ENCODE measurements around the gene ELL. TPM values are rescaled to one million over a fixed set of nuclear protein-coding genes. Genes with fewer than 3 reads are reported as not detected.

Gene ELL
- total RNA-seq, 1 experiment from 2014 or later: 22.9 TPM

- Histone ChIP-seq H3K36me3 (ENCODE audit: control insufficient read depth in 1 of 2, insufficient read depth in 2 of 2, low read length in 2 of 2) (no peaks in the 10 kb centered on the region), H3K9me2 (ENCODE audit: insufficient read depth) (no peaks in the 10 kb centered on the region), H3K9me3 (ENCODE audit: control insufficient read depth in 1 of 2, insufficient read depth in 1 of 2, low read depth in 1 of 2, low read length in 2 of 2) (no peaks in the 10 kb centered on the region), H3K79me2 (ENCODE audit: insufficient read depth, low read length) (no peaks in the 10 kb centered on the region), H3K4me2 (ENCODE audit: low read length) (no peak overlapping the region), H2AFZ (ENCODE audit: low read depth, low read length, poor library complexity, severe bottlenecking) (no peak overlapping the region), H3K27ac (ENCODE audit: low read depth, low read length) (no peak overlapping the region), H3K4me1 (ENCODE audit: control insufficient read depth in 1 of 2, insufficient read depth in 2 of 2, low read length in 2 of 2) (peaks cover 40 to 72% of the 10 kb centered on the region in 2 experiments), H4K20me1 (ENCODE audit: insufficient read depth) (no peaks in the 10 kb centered on the region), H3K9ac (ENCODE audit: low read length) (no peak overlapping the region), H3K27me3 (ENCODE audit: insufficient read depth, low read length) (no peaks in the 10 kb centered on the region), H3K4me3 (replicated peaks in 1 of 2; ENCODE audit: low read depth in 1 of 2, low read length in 2 of 2) (no peak overlapping the region)
- POLR2A ChIA-PET: interaction anchor here (0.7 to 5.4 kb wide), 2 partner anchors 23 to 32 kb away, joined by 4 to 40 read pairs; no protein-coding TSS in a partner anchor
- no peak for TF ChIP-seq EGR1 (IDR thresholded peaks at IDR 0.05; ENCODE audit: low read depth)
- TF ChIP-seq ZFX (IDR thresholded peaks at IDR 0.05): no peak
- TF ChIP-seq SIN3A (IDR thresholded peaks at IDR 0.05; ENCODE audit: low read depth): no peak
- TF ChIP-seq SRF (IDR thresholded peaks at IDR 0.05; ENCODE audit: low read depth): no peak
- no peak for TF ChIP-seq TCF7L2 (IDR thresholded peaks at IDR 0.05; ENCODE audit: borderline replicate concordance, extremely low read depth, insufficient read depth, insufficient read length)
- TF ChIP-seq EZH2phosphoT487 (IDR thresholded peaks at IDR 0.05; ENCODE audit: borderline replicate concordance): no peak
- TF ChIP-seq POLR2A (IDR thresholded peaks at IDR 0.05; ENCODE audit: borderline replicate concordance, extremely low read depth, insufficient read depth, insufficient read length): no peak
- no peak for TF ChIP-seq FOSL1 (IDR thresholded peaks at IDR 0.05; ENCODE audit: low read depth)
- intact Hi-C loops (cut with micrococcal nuclease): no loop called here
- CTCF ChIA-PET: interaction anchor here (0.7 to 3.7 kb wide), 4 partner anchors 63 to 261 kb away, joined by 3 to 18 read pairs (median 3); partner anchors contain the start of gene MPV17L2
- ATAC-seq (no peak), DNase-seq (ENCODE audit: low read depth, low spot score) (no peak)
- BruUV-seq (replicated peaks): no TSS peak
- RAD21 ChIA-PET (ENCODE audit: low non-redundant PET in 1 of 2, low total read pairs in 2 of 2, uncharacterized antibody in 2 of 2, unreplicated experiment in 2 of 2): interaction anchor here in 1 of 2 experiments (0.7 to 1.2 kb wide), 2 partner anchors 24 to 56 kb away, joined by 4 read pairs; no protein-coding TSS in a partner anchor
These were observed 109.1 kb downstream of the ELL start for GRCh38 chr19:18412610-18413239.

GRCh38 chr19:18408053-18408476, 113.8 kb downstream of the ELL start:
- intact Hi-C loops (cut with micrococcal nuclease): no loop called here
- no peak overlapping the region for H3K4me3 ChIP-seq (replicated peaks in 1 of 2; ENCODE audit: low read depth in 1 of 2, low read length in 2 of 2)
- peak overlapping the region; percentile 4; the same call in 1 of the 2 replicates for H3K27ac ChIP-seq (ENCODE audit: low read depth, low read length)
- ATAC-seq (peak; percentile 51), DNase-seq (ENCODE audit: low read depth, low spot score) (no peak)
- TF ChIP-seq TCF7L2 (IDR thresholded peaks at IDR 0.05; ENCODE audit: borderline replicate concordance, extremely low read depth, insufficient read depth, insufficient read length): no peak
- TF ChIP-seq, protein P1, sequence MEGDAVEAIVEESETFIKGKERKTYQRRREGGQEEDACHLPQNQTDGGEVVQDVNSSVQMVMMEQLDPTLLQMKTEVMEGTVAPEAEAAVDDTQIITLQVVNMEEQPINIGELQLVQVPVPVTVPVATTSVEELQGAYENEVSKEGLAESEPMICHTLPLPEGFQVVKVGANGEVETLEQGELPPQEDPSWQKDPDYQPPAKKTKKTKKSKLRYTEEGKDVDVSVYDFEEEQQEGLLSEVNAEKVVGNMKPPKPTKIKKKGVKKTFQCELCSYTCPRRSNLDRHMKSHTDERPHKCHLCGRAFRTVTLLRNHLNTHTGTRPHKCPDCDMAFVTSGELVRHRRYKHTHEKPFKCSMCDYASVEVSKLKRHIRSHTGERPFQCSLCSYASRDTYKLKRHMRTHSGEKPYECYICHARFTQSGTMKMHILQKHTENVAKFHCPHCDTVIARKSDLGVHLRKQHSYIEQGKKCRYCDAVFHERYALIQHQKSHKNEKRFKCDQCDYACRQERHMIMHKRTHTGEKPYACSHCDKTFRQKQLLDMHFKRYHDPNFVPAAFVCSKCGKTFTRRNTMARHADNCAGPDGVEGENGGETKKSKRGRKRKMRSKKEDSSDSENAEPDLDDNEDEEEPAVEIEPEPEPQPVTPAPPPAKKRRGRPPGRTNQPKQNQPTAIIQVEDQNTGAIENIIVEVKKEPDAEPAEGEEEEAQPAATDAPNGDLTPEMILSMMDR (IDR thresholded peaks at IDR 0.05 in 2 of 3, conservative IDR thresholded peaks at IDR 0.05 in 1 of 3; ENCODE audit: borderline replicate concordance in 1 of 3, insufficient read depth in 1 of 3, low read depth in 2 of 3, low read length in 2 of 3): peak; percentile 69 to 84 (median 73)
- peak; percentile 75 for TF ChIP-seq RAD21 (IDR thresholded peaks at IDR 0.05; ENCODE audit: low read depth)
- no peak for TF ChIP-seq FOSL1 (IDR thresholded peaks at IDR 0.05; ENCODE audit: low read depth)
- no peak for TF ChIP-seq EGR1 (IDR thresholded peaks at IDR 0.05; ENCODE audit: low read depth)
- no peak for TF ChIP-seq EZH2phosphoT487 (IDR thresholded peaks at IDR 0.05; ENCODE audit: borderline replicate concordance)
- no peak for TF ChIP-seq SP1 (IDR thresholded peaks at IDR 0.05; ENCODE audit: low read depth)
- no peak for TF ChIP-seq POLR2A (IDR thresholded peaks at IDR 0.05; ENCODE audit: borderline replicate concordance, extremely low read depth, insufficient read depth, insufficient read length)
- H4K20me1 ChIP-seq (ENCODE audit: insufficient read depth): no peaks in the 10 kb centered on the region
- no peaks in the 10 kb centered on the region for H3K9me2 ChIP-seq (ENCODE audit: insufficient read depth)
- H3K9me3 ChIP-seq (ENCODE audit: control insufficient read depth in 1 of 2, insufficient read depth in 1 of 2, low read depth in 1 of 2, low read length in 2 of 2): no peaks in the 10 kb centered on the region
- H3K4me2 ChIP-seq (ENCODE audit: low read length): no peak overlapping the region
- POLR2A ChIA-PET: no interaction called here
- no peaks in the 10 kb centered on the region for H3K36me3 ChIP-seq (ENCODE audit: control insufficient read depth in 1 of 2, insufficient read depth in 2 of 2, low read length in 2 of 2)
- CTCF ChIA-PET: no interaction called here
- RAD21 ChIA-PET (ENCODE audit: low non-redundant PET in 1 of 2, low total read pairs in 2 of 2, uncharacterized antibody in 2 of 2, unreplicated experiment in 2 of 2): no interaction called here
- no peak overlapping the region for H3K9ac ChIP-seq (ENCODE audit: low read length)
- peaks cover 9 to 30% of the 10 kb centered on the region in 2 experiments; a peak in 3 of 4 replicates for H3K4me1 ChIP-seq (ENCODE audit: control insufficient read depth in 1 of 2, insufficient read depth in 2 of 2, low read length in 2 of 2)
- no peaks in the 10 kb centered on the region for H3K27me3 ChIP-seq (ENCODE audit: insufficient read depth, low read length)
- peak overlapping the region; percentile 35 for H2AFZ ChIP-seq (ENCODE audit: low read depth, low read length, poor library complexity, severe bottlenecking)
- H3K79me2 ChIP-seq (ENCODE audit: insufficient read depth, low read length): no peaks in the 10 kb centered on the region
- no TSS peak for BruUV-seq (replicated peaks)
